K562 (cell line): ENCODE measurements around the gene PLEKHM1. TPM values are rescaled to one million over a fixed set of nuclear protein-coding genes. Genes with fewer than 3 reads are reported as not detected.
A peak's percentile ranks its signal among the peaks of the same experiment; 100 is the strongest.

Source experiments
- CREB1 ChIP-seq, 2 experiments: sonication (generic) in 1 of 2; formaldehyde crosslinking in 1 of 2; IDR thresholded peaks; 2 replicates each; pipeline versions ENCODE4 v1.6.1 to v1.8.0; 2012 to 2022; ENCODE audit warnings: inconsistent platforms in 1 of 2, mild to moderate bottlenecking in 1 of 2, missing genetic modification reagents in 1 of 2, moderate library complexity in 1 of 2
- DIDO1 ChIP-seq: fragments of 450-650 bp; IDR thresholded peaks from 2 replicates; pipeline ENCODE4 v1.6.1; 2016; ENCODE audit warnings: low read depth, missing biosample characterization, missing genetic modification characterization
- ETV5 ChIP-seq: sonication (generic); formaldehyde crosslinking; IDR thresholded peaks from 2 replicates; pipeline ENCODE4 v1.4.0; 2020; ENCODE audit warnings: low read depth, mild to moderate bottlenecking, missing genetic modification reagents
- KDM1A ChIP-seq, 2 experiments: fragments of 450-650 bp; IDR thresholded peaks; 2 replicates each; pipeline ENCODE4 v1.6.1; 2016; ENCODE audit warnings: mild to moderate bottlenecking in 2 of 2
- L3MBTL2 ChIP-seq: fragments of 450-650 bp; IDR thresholded peaks from 2 replicates; pipeline ENCODE4 v1.6.1; 2016; ENCODE audit warnings: mild to moderate bottlenecking, moderate library complexity
- MTA1 ChIP-seq: fragments of 450-650 bp; IDR thresholded peaks from 2 replicates; pipeline ENCODE4 v1.6.1; 2017; ENCODE audit warnings: borderline replicate concordance
- NCOA1 ChIP-seq: fragments of 450-650 bp; IDR thresholded peaks from 2 replicates; pipeline ENCODE4 v1.6.1; 2016; ENCODE audit warnings: low read depth
- NR3C1 ChIP-seq: sonication (generic); formaldehyde crosslinking; IDR thresholded peaks from 2 replicates; pipeline ENCODE4 v1.8.1; 2022; ENCODE audit warnings: missing genetic modification reagents
- PHF8 ChIP-seq: fragments of 200-600 bp; sonication (generic); IDR thresholded peaks from 2 replicates; pipeline ENCODE4 v1.6.1; 2012; ENCODE audit warnings: mixed run types, mild to moderate bottlenecking, inconsistent platforms, low read length, moderate library complexity, borderline replicate concordance
- SIN3A ChIP-seq, 2 experiments: fragments of 150-350 bp in 1 of 2; IDR thresholded peaks; 2 replicates each; pipeline ENCODE4 v1.6.1; 2011 to 2016; ENCODE audit warnings: borderline replicate concordance in 2 of 2, low read depth in 2 of 2, low read length in 2 of 2, mild to moderate bottlenecking in 2 of 2, moderate library complexity in 2 of 2; ENCODE audit not compliant: control insufficient read depth in 1 of 2
- SRSF1 ChIP-seq: fragments of 200-400 bp; formaldehyde crosslinking; IDR thresholded peaks from 2 replicates; pipeline ENCODE4 v1.6.1; 2017; ENCODE audit warnings: mild to moderate bottlenecking, low read depth, low read length, moderate library complexity
- SRSF9 ChIP-seq: fragments of 200-400 bp; formaldehyde crosslinking; IDR thresholded peaks from 2 replicates; pipeline ENCODE4 v1.6.1; 2017; ENCODE audit warnings: low read depth, low read length, borderline replicate concordance
- STAT5A ChIP-seq: IDR thresholded peaks from 2 replicates; pipeline ENCODE4 v1.6.1; 2012; ENCODE audit warnings: low read length, inconsistent platforms, borderline replicate concordance
- TAF1 ChIP-seq: IDR thresholded peaks from 2 replicates; pipeline ENCODE4 v1.6.1; 2011; ENCODE audit warnings: mild to moderate bottlenecking, low read length, moderate library complexity; ENCODE audit not compliant: insufficient read depth, control insufficient read depth, severe bottlenecking; ENCODE audit errors: extremely low read depth
- ZNF316 ChIP-seq: fragments of 450-650 bp; IDR thresholded peaks from 2 replicates; pipeline ENCODE4 v1.6.1; 2016
- polyA plus RNA-seq, 8 experiments: library from polyadenylated mRNA; depleted of rRNA in 4 of 8; stranded (reverse) in 5 of 8; unstranded in 3 of 8; fragments of >200 nt; fragmentation: Nextera tagmentation in 2 of 8; fragmentation: Illumina TruSeq in 1 of 8; extraction: Ambion mirVana in 2 of 8; extraction: Trizol in 1 of 8; gene quantifications; 2 replicates each; pipeline versions ENCODE4 v1.2.1 to v1.2.3, GENCODE V29; 2011 to 2014; ENCODE audit warnings: inconsistent platforms in 1 of 8, missing spikeins in 1 of 8
- total RNA-seq, 7 experiments: library from RNA; depleted of rRNA in 6 of 7; stranded (reverse); fragments of >200 nt in 6 of 7; fragmentation: Illumina TruSeq in 2 of 7; extraction: Trizol in 2 of 7; gene quantifications; 2 replicates each; pipeline versions ENCODE4 v1.2.1 to v1.2.3, GENCODE V29; 2011 to 2021; ENCODE audit warnings: low replicate concordance in 1 of 7
- TF ChIP-seq, protein P1 (sequence below), 3 experiments: IDR thresholded peaks in 2 of 3; conservative IDR thresholded peaks in 1 of 3; 2 replicates each; pipeline ENCODE4 v1.5.1; 2011 to 2012; ENCODE audit warnings: low read length in 3 of 3, mild to moderate bottlenecking in 3 of 3, control low read depth in 2 of 3, improper control_type of control experiment in 1 of 3, inconsistent platforms in 1 of 3, low read depth in 1 of 3, mixed read lengths in 1 of 3, moderate library complexity in 1 of 3; ENCODE audit not compliant: insufficient read depth in 2 of 3
- TF ChIP-seq, protein P2 (sequence below): sonication (generic); formaldehyde crosslinking; IDR thresholded peaks from 2 replicates; pipeline ENCODE4 v1.8.1; 2023; ENCODE audit warnings: mild to moderate bottlenecking, missing genetic modification reagents
- TF ChIP-seq, protein P3 (sequence below): fragments of 250-450 bp; sonication (Bioruptor Pico); IDR thresholded peaks from 2 replicates; pipeline ENCODE4 v1.5.0; 2021; ENCODE audit warnings: mild to moderate bottlenecking, moderate library complexity
- TF ChIP-seq, protein P4 (sequence below): fragments of 450-650 bp; IDR thresholded peaks from 2 replicates; pipeline ENCODE4 v1.6.1; 2016

Gene PLEKHM1
- total and polyA plus RNA-seq, 9 of the 15 experiments (the other 6 are each of a cell fraction or from before 2014, with no cell fraction given): 0.13 to 23.3 (median 5.7) TPM

DNA sequence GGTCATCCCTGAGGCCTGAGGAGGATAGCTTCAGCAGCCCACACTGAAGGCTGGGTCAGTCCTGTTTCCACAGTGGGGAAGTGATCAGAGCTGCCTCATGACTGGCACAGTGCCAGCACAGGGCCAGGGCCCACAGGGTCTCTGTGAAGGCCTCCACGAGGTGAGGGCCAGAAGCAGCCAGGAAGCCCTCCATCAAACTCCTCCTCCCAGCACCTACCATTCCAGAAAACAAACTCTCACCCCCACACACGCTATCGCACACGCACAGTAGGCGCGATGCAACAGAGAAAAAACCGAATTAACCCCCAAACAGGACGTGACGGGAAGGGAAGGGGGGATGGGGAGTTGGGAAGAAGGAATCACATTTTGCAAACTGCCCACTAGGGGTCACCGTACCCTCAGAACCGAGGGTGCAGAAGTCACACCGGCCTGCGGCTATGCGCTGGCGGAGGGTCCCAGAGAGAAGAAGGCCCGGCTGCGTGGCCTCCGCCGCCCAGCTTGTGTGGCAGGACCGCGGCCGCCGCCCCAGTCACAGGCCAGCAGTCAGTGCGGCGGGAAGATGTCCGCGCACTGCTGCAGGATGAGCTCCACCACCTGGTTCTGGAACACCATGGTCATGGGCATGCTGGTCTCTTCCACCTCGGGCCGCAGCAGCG is 95.5 kb downstream of the PLEKHM1 start (continued):
- TF ChIP-seq TAF1 (peak; percentile 29), SRSF1 (no peak), SRSF9 (no peak), NR3C1 (CRISPR knock-in tag) (no peak), CREB1 (IDR thresholded peaks at IDR 0.05) (peak; percentile 75), CREB1 (CRISPR knock-in tag; IDR thresholded peaks at IDR 0.05) (peak; percentile 80), DIDO1 (tag) (no peak), PHF8 (no peak), ETV5 (CRISPR knock-in tag) (peak; percentile 78; the same call in 1 of the 2 replicates), SIN3A (IDR thresholded peaks at IDR 0.05; ENCODE audit: borderline replicate concordance in 2 of 2, control insufficient read depth in 1 of 2, low read depth in 2 of 2, low read length in 2 of 2) (peak in 1 of 2 experiments; percentile 12; a peak in 1 of 4 replicates), L3MBTL2 (peak; percentile 52; the same call in 1 of the 2 replicates), STAT5A (peak; percentile 57; the same call in 1 of the 2 replicates), KDM1A (IDR thresholded peaks at IDR 0.05) (peak; percentile 6 to 27; a peak in 1 of 4 replicates), NCOA1 (peak; percentile 73; the same call in 1 of the 2 replicates), ZNF316 (no peak), MTA1 (peak; percentile 73; the same call in 1 of the 2 replicates)
- TF ChIP-seq, protein P1, sequence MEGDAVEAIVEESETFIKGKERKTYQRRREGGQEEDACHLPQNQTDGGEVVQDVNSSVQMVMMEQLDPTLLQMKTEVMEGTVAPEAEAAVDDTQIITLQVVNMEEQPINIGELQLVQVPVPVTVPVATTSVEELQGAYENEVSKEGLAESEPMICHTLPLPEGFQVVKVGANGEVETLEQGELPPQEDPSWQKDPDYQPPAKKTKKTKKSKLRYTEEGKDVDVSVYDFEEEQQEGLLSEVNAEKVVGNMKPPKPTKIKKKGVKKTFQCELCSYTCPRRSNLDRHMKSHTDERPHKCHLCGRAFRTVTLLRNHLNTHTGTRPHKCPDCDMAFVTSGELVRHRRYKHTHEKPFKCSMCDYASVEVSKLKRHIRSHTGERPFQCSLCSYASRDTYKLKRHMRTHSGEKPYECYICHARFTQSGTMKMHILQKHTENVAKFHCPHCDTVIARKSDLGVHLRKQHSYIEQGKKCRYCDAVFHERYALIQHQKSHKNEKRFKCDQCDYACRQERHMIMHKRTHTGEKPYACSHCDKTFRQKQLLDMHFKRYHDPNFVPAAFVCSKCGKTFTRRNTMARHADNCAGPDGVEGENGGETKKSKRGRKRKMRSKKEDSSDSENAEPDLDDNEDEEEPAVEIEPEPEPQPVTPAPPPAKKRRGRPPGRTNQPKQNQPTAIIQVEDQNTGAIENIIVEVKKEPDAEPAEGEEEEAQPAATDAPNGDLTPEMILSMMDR (IDR thresholded peaks at IDR 0.05 in 2 of 3, conservative IDR thresholded peaks at IDR 0.05 in 1 of 3; ENCODE audit: insufficient read depth in 2 of 3, low read depth in 1 of 3, low read length in 3 of 3): peak; percentile 87 to 90 (median 88)
- TF ChIP-seq, protein P2, sequence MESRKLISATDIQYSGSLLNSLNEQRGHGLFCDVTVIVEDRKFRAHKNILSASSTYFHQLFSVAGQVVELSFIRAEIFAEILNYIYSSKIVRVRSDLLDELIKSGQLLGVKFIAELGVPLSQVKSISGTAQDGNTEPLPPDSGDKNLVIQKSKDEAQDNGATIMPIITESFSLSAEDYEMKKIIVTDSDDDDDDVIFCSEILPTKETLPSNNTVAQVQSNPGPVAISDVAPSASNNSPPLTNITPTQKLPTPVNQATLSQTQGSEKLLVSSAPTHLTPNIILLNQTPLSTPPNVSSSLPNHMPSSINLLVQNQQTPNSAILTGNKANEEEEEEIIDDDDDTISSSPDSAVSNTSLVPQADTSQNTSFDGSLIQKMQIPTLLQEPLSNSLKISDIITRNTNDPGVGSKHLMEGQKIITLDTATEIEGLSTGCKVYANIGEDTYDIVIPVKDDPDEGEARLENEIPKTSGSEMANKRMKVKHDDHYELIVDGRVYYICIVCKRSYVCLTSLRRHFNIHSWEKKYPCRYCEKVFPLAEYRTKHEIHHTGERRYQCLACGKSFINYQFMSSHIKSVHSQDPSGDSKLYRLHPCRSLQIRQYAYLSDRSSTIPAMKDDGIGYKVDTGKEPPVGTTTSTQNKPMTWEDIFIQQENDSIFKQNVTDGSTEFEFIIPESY: peak; percentile 91
- TF ChIP-seq, protein P3, sequence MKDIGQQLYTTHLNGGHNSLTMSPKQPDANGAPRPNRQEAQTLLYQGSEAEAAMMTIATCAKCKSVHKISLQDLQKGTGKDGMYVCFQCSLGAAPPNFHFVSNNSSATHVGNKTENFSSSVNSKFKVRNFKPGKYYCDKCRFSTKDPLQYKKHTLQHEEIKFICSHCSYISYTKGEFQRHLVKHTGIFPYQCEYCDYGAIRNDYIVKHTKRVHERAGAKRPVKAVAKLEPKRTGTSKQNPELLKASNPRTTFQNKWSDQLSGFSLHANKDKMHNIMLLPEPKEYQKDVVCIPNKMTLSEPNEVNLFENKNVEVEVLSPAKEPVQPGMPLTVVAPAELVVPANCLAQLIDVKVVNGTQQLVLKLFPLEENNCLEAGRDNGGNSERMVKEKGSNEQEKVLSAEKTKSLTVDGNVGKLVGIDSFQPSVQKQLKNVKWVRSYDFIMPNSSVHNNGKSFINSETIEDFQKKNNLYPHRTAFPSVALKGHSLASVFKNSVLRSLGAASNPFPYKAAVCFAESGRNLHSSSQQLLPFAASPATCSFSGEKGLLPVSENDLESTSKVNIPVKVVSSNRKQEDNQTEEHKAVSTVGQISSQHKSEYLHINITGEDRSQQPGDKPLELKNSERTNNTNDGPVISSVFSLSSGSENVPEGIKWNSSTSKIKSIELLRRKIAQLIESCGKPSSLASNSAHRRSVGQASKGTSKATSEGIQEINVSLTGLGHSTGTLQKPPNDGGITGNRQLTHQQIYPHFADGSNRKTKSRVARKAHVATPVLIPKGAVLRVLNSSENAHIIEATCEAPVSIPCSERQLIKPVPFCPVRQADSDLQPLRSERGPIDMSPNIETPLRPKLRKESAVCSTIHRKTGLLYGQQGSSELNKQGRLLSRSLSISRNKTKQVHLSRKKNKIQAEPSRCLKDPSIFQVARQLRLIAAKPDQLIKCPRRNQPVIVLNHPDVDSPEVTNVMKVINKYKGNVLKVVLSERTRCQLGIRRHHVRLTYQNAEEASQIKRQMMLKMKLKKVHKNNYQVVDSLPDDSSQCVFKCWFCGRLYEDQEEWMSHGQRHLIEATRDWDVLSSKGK (CRISPR knock-in tag): no peak
- TF ChIP-seq, protein P4, sequence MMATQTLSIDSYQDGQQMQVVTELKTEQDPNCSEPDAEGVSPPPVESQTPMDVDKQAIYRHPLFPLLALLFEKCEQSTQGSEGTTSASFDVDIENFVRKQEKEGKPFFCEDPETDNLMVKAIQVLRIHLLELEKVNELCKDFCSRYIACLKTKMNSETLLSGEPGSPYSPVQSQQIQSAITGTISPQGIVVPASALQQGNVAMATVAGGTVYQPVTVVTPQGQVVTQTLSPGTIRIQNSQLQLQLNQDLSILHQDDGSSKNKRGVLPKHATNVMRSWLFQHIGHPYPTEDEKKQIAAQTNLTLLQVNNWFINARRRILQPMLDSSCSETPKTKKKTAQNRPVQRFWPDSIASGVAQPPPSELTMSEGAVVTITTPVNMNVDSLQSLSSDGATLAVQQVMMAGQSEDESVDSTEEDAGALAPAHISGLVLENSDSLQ: peak; percentile 24; the same call in 1 of the 2 replicates
